ENCODE measurements around the gene TUBB1. TPM values are rescaled to one million over a fixed set of nuclear protein-coding genes. Genes with fewer than 3 reads are reported as not detected.
"Not testable (repeated sequence)": the region's sequence is repeated elsewhere in the genome, so short reads cannot be mapped to it uniquely, and the experiment has no call there.

TUBB1 gene
- total RNA-seq, 2 experiments from 2014 or later, result not detected

DNA sequence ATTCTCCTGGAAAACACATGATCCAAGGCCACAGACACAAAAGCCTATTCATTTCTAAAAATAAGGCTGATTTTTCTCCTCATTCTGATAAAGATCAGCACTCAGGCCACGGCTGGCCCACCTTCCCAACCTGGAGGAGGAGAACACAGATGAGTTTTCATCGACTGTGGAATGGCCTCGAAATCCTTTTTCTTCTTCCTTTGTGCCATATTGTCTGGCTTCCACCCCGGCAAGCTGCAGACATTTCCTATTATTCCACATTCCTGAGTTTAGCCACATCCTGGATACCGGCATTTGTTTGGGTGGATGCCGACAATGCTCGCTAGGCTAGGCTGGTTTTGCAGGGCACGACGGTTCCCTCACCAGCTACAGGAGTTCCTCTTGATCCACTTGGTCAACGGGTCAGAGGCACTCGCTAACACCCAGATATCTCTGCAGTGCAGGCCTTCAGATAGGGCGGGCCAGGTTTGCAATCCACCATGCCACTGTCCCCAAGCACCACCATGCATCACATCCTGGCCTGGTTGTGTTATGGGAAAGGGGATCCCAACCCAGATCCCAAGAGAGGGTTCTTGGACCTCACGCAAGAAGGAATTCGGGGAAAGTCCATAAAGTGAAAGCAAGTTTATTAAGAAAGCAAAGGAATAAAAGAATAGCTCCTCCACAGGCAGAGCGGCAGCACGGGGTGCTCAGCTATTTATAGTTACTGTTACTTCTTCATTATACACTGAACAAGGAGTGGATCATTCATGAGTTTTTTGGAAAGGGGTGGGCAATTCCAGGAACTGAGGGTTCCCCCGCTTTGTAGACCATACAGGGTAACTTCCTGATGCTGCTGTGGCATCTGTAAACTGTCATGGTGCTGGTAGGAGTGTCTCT is 8.0 kb upstream of the TUBB1 start:
- no peaks in the 10 kb centered on the region for H3K36me3 Mint-ChIP-seq (ENCODE audit: low read depth)
- ATAC-seq, result peak; percentile 55
- DNase-seq, result peak; percentile 60
- H3K9me3 Mint-ChIP-seq, result no peaks in the 10 kb centered on the region
- TF ChIP-seq, protein P1, sequence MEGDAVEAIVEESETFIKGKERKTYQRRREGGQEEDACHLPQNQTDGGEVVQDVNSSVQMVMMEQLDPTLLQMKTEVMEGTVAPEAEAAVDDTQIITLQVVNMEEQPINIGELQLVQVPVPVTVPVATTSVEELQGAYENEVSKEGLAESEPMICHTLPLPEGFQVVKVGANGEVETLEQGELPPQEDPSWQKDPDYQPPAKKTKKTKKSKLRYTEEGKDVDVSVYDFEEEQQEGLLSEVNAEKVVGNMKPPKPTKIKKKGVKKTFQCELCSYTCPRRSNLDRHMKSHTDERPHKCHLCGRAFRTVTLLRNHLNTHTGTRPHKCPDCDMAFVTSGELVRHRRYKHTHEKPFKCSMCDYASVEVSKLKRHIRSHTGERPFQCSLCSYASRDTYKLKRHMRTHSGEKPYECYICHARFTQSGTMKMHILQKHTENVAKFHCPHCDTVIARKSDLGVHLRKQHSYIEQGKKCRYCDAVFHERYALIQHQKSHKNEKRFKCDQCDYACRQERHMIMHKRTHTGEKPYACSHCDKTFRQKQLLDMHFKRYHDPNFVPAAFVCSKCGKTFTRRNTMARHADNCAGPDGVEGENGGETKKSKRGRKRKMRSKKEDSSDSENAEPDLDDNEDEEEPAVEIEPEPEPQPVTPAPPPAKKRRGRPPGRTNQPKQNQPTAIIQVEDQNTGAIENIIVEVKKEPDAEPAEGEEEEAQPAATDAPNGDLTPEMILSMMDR (IDR thresholded peaks at IDR 0.05), result no peak
- peaks cover 32% of the 10 kb centered on the region for H3K4me1 Mint-ChIP-seq (ENCODE audit: low read depth)
- POLR2A ChIA-PET, result no interaction called here
- H3K4me3 Mint-ChIP-seq, result no peak overlapping the region
- no peaks in the 10 kb centered on the region for H3K27me3 Mint-ChIP-seq
- intact Hi-C loops (cut with micrococcal nuclease), result no loop called here
- no peak overlapping the region for H3K27ac Mint-ChIP-seq
- CTCF ChIA-PET, result interaction anchor here (1.0 kb wide), 1 partner anchor 16 kb away, joined by 4 read pairs; no protein-coding TSS in a partner anchor

DNA sequence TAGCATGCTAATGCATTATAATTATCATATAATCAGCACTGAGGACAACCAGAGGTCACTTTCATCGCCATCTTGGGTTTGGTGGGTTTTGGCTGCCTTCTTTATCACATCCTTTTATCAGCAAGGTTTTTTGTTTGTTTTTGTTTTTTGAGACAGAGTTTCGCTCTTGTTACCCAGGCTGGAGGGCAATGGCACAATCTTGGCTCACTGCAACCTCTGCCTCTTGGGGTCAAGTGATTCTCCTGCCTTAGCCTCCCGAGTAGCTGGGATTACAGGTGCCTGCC is 7.4 kb upstream of the TUBB1 start:
- POLR2A ChIA-PET; H3K27me3 Mint-ChIP-seq; H3K4me3 Mint-ChIP-seq; DNase-seq; H3K36me3 Mint-ChIP-seq (ENCODE audit: low read depth); H3K27ac Mint-ChIP-seq; intact Hi-C loops (cut with micrococcal nuclease); H3K9me3 Mint-ChIP-seq; ATAC-seq: not testable (repeated sequence)
- CTCF ChIA-PET, result interaction anchor here (1.0 kb wide), 1 partner anchor 15 kb away, joined by 4 read pairs; no protein-coding TSS in a partner anchor
- H3K4me1 Mint-ChIP-seq (ENCODE audit: low read depth), result peaks cover 36% of the 10 kb centered on the region

DNA sequence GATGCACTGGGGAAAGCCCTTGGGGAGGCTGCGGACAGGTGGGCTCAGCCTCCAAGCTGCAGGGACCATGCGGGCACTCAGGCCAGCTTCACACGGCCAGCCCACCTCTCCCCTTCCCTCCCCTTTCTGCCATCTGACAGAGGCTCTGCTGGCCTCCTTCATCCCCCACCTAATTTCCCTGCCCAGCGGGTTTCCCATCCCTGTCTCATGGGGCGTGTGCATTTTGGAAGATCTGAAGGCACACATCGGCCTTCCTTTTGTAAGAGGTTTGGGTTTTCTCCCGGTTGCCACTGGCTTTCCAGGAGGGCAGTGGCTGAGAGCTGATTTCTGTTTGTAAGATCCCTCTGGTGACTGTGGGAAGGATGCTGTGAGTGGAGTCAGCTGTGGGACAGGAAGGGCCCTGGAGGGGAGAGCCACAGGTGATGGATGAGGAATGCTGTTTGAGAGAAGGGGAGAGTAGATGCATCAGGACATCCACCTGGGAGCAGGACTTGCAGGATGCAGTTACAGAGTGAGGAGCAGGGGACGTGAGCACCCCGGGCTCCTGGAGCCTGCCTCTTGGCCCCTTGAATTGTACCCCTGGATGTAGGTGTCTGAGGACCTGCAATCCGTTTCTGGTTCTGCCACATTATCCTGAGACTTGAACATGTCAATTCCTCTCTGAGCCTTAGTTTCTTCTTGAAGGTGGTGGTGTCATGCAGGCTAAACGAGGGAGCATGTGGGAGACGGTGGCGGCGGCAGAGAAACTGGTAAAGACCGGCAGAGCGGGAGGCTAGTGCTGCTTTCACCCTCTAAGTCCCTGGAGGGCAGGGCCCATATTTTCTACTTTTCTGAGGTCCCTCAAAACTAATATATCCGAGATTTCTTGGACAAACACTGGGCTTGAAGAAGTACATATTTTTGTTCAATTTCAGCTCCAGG is 5.9 kb upstream of the TUBB1 start:
- Mint-ChIP-seq H3K36me3 (ENCODE audit: low read depth) (no peaks in the 10 kb centered on the region), H3K27me3 (no peaks in the 10 kb centered on the region), H3K27ac (no peak overlapping the region), H3K9me3 (no peaks in the 10 kb centered on the region), H3K4me1 (ENCODE audit: low read depth) (peaks cover 39% of the 10 kb centered on the region), H3K4me3 (no peak overlapping the region)
- TF ChIP-seq, protein P1 (IDR thresholded peaks at IDR 0.05), result no peak
- DNase-seq, result no peak
- ChIA-PET POLR2A (interaction anchor here (1.3 to 1.4 kb wide), 2 partner anchors 9 to 11 kb away, joined by 3 read pairs; no protein-coding TSS in a partner anchor), CTCF (no interaction called here)
- intact Hi-C loops (cut with micrococcal nuclease), result no loop called here
- no peak for ATAC-seq

DNA sequence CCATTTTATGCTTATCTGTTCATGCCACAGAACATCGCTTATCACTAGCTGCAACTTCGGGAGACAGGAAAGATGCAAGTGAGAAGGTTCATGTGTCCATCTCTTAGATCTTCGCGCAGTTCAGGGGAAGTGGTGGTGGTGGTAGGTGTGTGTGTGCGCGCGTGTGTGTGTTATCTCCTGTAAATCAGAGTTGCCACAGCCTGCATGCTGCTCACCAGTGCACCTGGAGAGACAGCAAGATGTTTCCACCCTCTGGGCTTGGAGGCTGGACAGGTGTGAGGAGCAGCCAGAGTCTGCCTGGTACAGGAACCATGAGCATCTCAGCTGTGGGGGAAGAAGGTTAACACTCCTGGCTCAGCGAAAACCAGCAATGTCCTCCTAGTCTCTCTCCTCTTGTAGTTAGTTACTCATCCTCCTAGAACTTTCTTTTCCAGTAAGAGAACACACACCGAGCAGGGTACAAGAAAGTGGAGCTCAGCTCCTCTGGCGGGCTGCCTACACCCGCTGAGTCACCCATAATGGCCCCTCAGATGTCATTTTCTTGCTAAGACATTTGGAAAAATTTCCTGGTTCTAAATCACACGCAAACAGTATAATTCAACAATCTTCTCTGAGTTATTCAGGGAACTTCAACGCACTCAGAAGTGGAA is 5.1 kb upstream of the TUBB1 start:
- no peaks in the 10 kb centered on the region for H3K36me3 Mint-ChIP-seq (ENCODE audit: low read depth)

More for the DNA sequence above, 5.1 kb upstream of the TUBB1 start:
- peak; percentile 43 for ATAC-seq
- intact Hi-C loops (cut with micrococcal nuclease), result no loop called here
- POLR2A ChIA-PET, result interaction anchor here (0.7 to 1.4 kb wide), 4 partner anchors 9 to 14 kb away, joined by 3 read pairs; no protein-coding TSS in a partner anchor
- TF ChIP-seq, protein P1 (IDR thresholded peaks at IDR 0.05), result no peak
- Mint-ChIP-seq H3K9me3 (no peaks in the 10 kb centered on the region), H3K27me3 (no peaks in the 10 kb centered on the region), H3K4me3 (no peak overlapping the region), H3K4me1 (ENCODE audit: low read depth) (peaks cover 39% of the 10 kb centered on the region), H3K27ac (no peak overlapping the region)
- DNase-seq, result peak; percentile 30
- CTCF ChIA-PET, result interaction anchor here (0.9 kb wide), 1 partner anchor 12 kb away, joined by 3 read pairs; no protein-coding TSS in a partner anchor
